C4-2B (cell line): ENCODE measurements around the gene GALNT2.

ENCODE experiments used
- ZFX ChIP-seq: fragments of 450-650 bp; IDR thresholded peaks from 2 replicates; pipeline ENCODE4 v1.6.1; 2017
- TF ChIP-seq, protein P1 (sequence below): fragments of 450-650 bp; conservative IDR thresholded peaks from 2 replicates; pipeline ENCODE4 v1.5.1; 2017; ENCODE audit warnings: mild to moderate bottlenecking

- TF ChIP-seq, protein P1, sequence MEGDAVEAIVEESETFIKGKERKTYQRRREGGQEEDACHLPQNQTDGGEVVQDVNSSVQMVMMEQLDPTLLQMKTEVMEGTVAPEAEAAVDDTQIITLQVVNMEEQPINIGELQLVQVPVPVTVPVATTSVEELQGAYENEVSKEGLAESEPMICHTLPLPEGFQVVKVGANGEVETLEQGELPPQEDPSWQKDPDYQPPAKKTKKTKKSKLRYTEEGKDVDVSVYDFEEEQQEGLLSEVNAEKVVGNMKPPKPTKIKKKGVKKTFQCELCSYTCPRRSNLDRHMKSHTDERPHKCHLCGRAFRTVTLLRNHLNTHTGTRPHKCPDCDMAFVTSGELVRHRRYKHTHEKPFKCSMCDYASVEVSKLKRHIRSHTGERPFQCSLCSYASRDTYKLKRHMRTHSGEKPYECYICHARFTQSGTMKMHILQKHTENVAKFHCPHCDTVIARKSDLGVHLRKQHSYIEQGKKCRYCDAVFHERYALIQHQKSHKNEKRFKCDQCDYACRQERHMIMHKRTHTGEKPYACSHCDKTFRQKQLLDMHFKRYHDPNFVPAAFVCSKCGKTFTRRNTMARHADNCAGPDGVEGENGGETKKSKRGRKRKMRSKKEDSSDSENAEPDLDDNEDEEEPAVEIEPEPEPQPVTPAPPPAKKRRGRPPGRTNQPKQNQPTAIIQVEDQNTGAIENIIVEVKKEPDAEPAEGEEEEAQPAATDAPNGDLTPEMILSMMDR = no peak
- no peak for TF ChIP-seq ZFX
Observed at GRCh38 chr1:230242326-230242725, 175.3 kb downstream of the GALNT2 start.
